GM18508 (cell line): ENCODE data around the gene SLC9B1.
A peak's percentile ranks its signal among the peaks of the same experiment; 100 is the strongest.

Source experiments
- ATAC-seq: cut with Tn5 transposase; IDR thresholded peaks from one replicate; pipeline ENCODE4 v1.9.1; 2021; ENCODE audit warnings: moderate number of reproducible peaks; ENCODE audit not compliant: insufficient read depth, unreplicated experiment

The SLC9B1 gene, protein sequence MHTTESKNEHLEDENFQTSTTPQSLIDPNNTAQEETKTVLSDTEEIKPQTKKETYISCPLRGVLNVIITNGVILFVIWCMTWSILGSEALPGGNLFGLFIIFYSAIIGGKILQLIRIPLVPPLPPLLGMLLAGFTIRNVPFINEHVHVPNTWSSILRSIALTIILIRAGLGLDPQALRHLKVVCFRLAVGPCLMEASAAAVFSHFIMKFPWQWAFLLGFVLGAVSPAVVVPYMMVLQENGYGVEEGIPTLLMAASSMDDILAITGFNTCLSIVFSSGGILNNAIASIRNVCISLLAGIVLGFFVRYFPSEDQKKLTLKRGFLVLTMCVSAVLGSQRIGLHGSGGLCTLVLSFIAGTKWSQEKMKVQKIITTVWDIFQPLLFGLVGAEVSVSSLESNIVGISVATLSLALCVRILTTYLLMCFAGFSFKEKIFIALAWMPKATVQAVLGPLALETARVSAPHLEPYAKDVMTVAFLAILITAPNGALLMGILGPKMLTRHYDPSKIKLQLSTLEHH

DNA sequence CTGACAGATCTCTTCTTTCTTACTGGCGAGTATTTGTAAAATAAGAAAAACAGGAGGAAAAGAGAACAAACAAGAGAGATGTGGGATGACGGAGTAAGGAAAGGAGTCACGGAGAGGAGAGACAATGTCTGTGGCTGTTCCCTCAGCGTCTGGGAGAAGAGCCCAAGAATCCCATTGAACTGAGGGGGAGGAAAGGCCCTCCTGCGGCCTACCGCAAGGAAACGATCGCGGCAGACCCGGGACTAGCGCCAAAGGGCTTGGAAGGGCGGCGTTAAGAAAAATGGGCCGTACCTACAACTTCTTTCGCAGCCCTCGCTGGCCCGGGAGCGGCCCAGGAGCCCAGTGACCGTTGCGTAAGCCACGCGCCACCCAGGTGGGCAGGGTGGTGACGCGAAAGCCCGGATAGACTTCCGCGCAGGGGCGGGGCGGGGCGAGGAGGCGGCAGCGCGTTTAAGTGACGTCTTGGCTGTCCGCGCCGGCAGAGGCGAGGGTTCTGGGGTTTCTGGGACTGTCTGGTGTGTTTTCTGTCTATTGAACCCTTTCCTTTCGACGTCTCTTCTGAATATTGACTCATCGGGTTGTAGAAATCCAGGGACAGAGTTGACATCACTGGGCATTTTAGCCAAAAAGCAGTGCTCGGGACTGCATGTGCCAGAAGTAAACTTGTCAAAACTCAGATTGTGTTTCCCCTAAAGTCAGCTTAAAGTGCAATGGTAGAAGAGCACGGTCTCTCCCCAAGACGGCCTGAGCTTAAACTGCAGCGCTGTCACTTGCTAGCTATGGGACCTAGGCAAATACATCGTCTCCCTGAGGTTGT is at the start of gene SLC9B1:
Gene SLC9B1 (minus strand): TSS at position 398 of the 817 bp plus-strand sequence. CDS start 27,994 bp downstream, outside the sequence.
- peak; percentile 89 for ATAC-seq

- no peak for ATAC-seq
Measured at GRCh38 chr4:103067841-103068547, 48.5 kb upstream of the SLC9B1 start.

- ATAC-seq: no peak
Measured at GRCh38 chr4:103060453-103061148, 41.1 kb upstream of the SLC9B1 start.

DNA sequence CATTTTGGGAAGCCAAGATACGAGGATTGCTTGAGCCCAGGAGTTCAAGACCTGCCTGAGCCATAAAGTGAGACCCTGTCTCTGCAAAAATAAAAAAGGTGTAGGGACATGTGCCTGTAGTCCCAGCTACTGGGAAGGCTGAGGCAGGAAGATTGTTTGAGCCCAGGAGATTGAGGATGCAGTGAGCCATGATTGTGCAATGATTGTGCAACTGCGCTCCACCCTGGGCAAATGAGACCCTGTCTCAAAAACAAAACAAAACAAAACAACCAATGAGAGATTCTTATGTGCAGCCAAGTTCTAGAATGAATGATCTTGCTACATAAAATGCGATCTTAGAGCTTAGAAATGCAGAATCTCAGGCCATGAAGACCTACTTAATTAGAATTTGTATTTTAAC is 34.5 kb upstream of the SLC9B1 start:
- no peak for ATAC-seq

- no peak for ATAC-seq
Measured at GRCh38 chr4:103052779-103053178, 33.3 kb upstream of the SLC9B1 start.

GRCh38 chr4:103052145-103052544 is 32.6 kb upstream of the SLC9B1 start:
- ATAC-seq: no peak

DNA sequence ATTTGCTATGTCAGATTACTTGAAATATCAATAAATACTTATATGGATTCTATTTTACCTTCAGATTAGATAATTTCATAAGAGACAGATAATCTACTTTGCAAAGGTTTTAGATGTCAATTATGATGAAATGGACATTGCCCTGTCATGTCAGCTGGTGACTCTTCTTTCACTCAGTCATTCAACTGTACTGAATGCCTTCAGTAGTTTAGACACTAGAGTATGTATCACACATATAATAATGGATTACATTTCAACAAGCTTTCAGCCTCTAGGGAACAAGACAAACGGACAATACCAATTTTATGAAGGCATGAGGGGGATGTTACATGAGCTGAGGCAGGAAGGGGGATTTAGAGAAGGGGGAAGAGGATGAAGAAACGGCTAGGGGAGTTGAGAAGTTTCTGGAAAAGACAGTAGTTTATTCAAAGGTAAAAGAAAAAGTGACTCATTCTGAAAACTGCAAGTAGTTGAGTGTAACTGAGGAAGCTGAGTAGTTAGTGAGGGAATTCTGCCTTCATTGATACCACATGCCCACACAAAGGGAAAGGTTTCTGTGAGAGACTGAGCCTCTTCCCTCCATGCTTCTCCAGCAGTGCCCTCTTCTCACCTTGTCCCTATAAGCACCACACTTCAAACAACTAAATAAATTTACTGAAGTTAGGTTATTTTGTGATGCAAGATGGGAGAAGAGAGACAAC is 31.4 kb upstream of the SLC9B1 start:
- no peak for ATAC-seq

GRCh38 chr4:103046416-103047290 is 27.1 kb upstream of the SLC9B1 start:
- ATAC-seq: peak; percentile 92

- no peak for ATAC-seq
Measured at GRCh38 chr4:103044183-103044582, 24.7 kb upstream of the SLC9B1 start.

DNA sequence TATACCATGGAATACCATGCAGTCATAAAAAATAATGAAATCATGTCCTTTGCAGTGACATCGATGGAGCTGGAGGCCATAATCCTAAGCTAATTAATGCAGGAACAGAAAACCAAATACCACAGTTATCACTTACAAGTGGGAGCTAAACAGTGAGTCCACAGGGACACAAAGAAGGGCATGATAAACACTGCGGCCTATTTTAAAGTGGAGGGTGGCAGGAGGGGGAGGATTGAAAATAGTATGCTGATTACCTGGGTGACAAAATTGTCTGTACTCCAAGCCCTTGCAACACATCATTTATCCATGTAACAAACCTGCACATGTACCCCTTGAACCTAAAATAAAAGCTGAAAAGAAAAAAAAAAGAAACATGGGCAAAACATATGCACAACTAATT is 16.7 kb upstream of the SLC9B1 start:
- ATAC-seq: no peak

- no peak for ATAC-seq
Measured at GRCh38 chr4:103032574-103032973, 13.1 kb upstream of the SLC9B1 start.

- ATAC-seq: no peak
Measured at GRCh38 chr4:103030791-103031190, 11.3 kb upstream of the SLC9B1 start.

- no peak for ATAC-seq
Measured at GRCh38 chr4:103029300-103029699, 9.8 kb upstream of the SLC9B1 start.

- ATAC-seq: no peak
Measured at GRCh38 chr4:103026868-103027267, 7.4 kb upstream of the SLC9B1 start.

DNA sequence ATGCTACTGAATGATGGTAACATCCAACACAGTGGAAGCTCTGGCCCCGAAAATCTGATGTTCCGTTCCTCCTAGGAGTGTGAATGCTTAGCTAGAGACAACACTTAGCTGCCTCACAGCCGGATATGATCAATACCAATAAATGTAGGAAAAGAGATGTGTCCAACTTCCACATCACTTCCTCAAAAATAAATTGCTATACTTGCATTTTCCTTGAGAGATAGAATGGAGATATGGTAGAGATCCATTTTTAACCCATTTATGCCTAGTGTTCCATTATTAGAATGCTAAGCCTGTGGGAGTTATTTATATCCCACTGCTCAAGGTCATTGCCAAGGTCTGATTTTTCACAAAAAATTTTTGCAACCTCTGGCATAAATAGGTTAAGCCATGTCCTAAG is 5.5 kb upstream of the SLC9B1 start:
- ATAC-seq: no peak

DNA sequence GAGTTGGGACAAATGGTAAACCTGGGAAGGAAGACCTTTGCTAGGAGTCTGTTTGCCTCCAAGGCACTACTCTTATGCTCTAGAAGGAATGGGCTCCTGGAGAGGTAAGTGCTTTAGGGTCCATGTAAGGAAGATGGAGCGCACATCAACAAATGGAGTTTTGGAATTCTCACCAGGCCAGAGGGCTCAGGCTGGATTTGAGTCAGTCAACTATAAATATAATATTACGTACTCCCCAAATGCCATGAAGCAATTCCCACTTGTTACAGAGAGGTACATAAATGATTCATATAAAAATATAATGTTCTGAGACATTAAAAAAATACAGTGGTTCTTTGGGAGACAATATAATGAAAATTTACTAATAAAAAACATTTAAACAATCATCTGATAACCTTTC is 1.6 kb upstream of the SLC9B1 start:
- ATAC-seq: no peak

- ATAC-seq: no peak
Measured at GRCh38 chr4:103018391-103019307, 856 bp downstream of the SLC9B1 start.
